ENCODE measurements around the gene NPFFR2. TPM values are rescaled to one million over a fixed set of nuclear protein-coding genes. Genes with fewer than 3 reads are reported as not detected.

NPFFR2 gene
- total RNA-seq, 2 donors from 2014 or later = not detected

GRCh38 chr4:72094059-72094797 is 62.4 kb downstream of the NPFFR2 start:
- Histone ChIP-seq H3K36me3 (no peaks in the 10 kb centered on the region), H3K4me1 (no peaks in the 10 kb centered on the region), H3K9me3 (no peaks in the 10 kb centered on the region), H3K27ac (no peak overlapping the region), H3K27me3 (no peaks in the 10 kb centered on the region), H3K4me3 (no peak overlapping the region)
- DNase-seq (ENCODE audit: low spot score) = no peak
- no peak for TF ChIP-seq CTCF (IDR thresholded peaks at IDR 0.05)

GRCh38 chr4:72107456-72107855 is 75.7 kb downstream of the NPFFR2 start:
- TF ChIP-seq CTCF (IDR thresholded peaks at IDR 0.05) = no peak
- DNase-seq (ENCODE audit: low spot score) = no peak
- H3K27me3 ChIP-seq = no peaks in the 10 kb centered on the region
- H3K4me3 ChIP-seq = no peak overlapping the region
- no peaks in the 10 kb centered on the region for H3K36me3 ChIP-seq
- no peaks in the 10 kb centered on the region for H3K9me3 ChIP-seq
- no peak overlapping the region for H3K27ac ChIP-seq
- no peaks in the 10 kb centered on the region for H3K4me1 ChIP-seq

- H3K4me1 ChIP-seq = no peaks in the 10 kb centered on the region
- H3K36me3 ChIP-seq = no peaks in the 10 kb centered on the region
- no peak for TF ChIP-seq CTCF (IDR thresholded peaks at IDR 0.05)
- no peak overlapping the region for H3K27ac ChIP-seq
- no peak overlapping the region for H3K4me3 ChIP-seq
- no peaks in the 10 kb centered on the region for H3K27me3 ChIP-seq
- DNase-seq (ENCODE audit: low spot score) = no peak
- H3K9me3 ChIP-seq = no peaks in the 10 kb centered on the region
Observed at GRCh38 chr4:72109364-72109763, 77.6 kb downstream of the NPFFR2 start.

- H3K36me3 ChIP-seq = no peaks in the 10 kb centered on the region
- TF ChIP-seq CTCF (IDR thresholded peaks at IDR 0.05) = no peak
- no peak overlapping the region for H3K27ac ChIP-seq
- no peaks in the 10 kb centered on the region for H3K9me3 ChIP-seq
- no peaks in the 10 kb centered on the region for H3K4me1 ChIP-seq
- no peaks in the 10 kb centered on the region for H3K27me3 ChIP-seq
- DNase-seq (ENCODE audit: low spot score) = no peak
- no peak overlapping the region for H3K4me3 ChIP-seq
Observed at GRCh38 chr4:72109959-72110497, 78.2 kb downstream of the NPFFR2 start.

GRCh38 chr4:72110886-72111285 is 79.1 kb downstream of the NPFFR2 start:
- DNase-seq (ENCODE audit: low spot score) = no peak
- no peaks in the 10 kb centered on the region for H3K4me1 ChIP-seq
- TF ChIP-seq CTCF (IDR thresholded peaks at IDR 0.05) = no peak
- H3K27ac ChIP-seq = no peak overlapping the region
- H3K36me3 ChIP-seq = no peaks in the 10 kb centered on the region
- no peaks in the 10 kb centered on the region for H3K27me3 ChIP-seq
- H3K4me3 ChIP-seq = no peak overlapping the region
- no peaks in the 10 kb centered on the region for H3K9me3 ChIP-seq

- TF ChIP-seq CTCF (IDR thresholded peaks at IDR 0.05) = no peak
- H3K27me3 ChIP-seq = no peaks in the 10 kb centered on the region
Observed at GRCh38 chr4:72111863-72112262, 80.1 kb downstream of the NPFFR2 start.

More at GRCh38 chr4:72111863-72112262, 80.1 kb downstream of the NPFFR2 start:
- no peaks in the 10 kb centered on the region for H3K4me1 ChIP-seq
- H3K9me3 ChIP-seq = no peaks in the 10 kb centered on the region
- no peak overlapping the region for H3K27ac ChIP-seq
- DNase-seq (ENCODE audit: low spot score) = no peak
- no peak overlapping the region for H3K4me3 ChIP-seq
- no peaks in the 10 kb centered on the region for H3K36me3 ChIP-seq
